ENCODE data around the gene XG.
"Not testable (repeated sequence)": the region's sequence is repeated elsewhere in the genome, so short reads cannot be mapped to it uniquely, and the experiment has no call there.

The XG gene

GRCh38 chrX:2781698-2782097 lies 29.9 kb downstream of the XG start:
- no peak for DNase-seq

GRCh38 chrX:2782171-2782570 lies 30.3 kb downstream of the XG start:
- no peak for DNase-seq

DNA sequence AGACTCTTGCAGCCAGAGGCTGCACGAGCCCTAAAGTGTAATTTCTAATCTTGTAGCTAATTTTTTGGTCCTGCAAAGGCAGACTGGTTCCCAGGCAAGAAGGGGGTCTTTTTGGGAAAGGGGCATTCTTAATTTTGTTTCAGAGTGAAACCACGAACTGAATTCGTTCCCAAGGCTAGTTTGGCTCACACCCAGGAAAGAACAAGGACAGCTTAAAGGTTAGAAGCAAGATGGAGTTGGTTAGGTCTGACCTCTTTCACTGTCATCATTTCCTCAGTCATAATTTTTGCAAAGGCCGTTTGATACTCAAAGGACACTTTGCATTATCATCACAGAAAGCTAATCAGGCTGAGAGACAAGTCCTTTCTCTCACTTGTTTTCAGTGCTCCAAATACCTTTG lies 30.9 kb downstream of the XG start:
- DNase-seq = no peak

GRCh38 chrX:2784026-2784425 lies 32.2 kb downstream of the XG start:
- DNase-seq = no peak

GRCh38 chrX:2785538-2785937 lies 33.7 kb downstream of the XG start:
- no peak for DNase-seq

DNA sequence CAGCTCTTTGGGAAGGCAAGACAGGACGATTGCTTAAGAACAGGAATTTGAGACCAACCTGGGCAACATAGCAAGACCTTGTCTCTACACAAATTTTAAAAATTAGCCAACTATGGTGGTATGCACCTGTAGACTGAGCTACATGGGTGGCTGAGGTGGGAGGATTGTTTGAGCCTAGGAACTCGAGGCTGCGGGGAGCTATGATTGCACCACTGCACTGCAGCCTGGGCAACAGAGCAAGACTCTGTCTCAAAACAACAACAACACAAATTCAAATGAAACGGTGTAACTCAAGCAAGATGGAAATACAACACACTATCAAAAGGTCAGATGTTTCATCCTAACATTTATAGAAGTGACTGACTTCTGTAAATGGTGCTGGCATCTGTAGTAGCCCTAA lies 37.1 kb downstream of the XG start:
- no peak for DNase-seq

DNA sequence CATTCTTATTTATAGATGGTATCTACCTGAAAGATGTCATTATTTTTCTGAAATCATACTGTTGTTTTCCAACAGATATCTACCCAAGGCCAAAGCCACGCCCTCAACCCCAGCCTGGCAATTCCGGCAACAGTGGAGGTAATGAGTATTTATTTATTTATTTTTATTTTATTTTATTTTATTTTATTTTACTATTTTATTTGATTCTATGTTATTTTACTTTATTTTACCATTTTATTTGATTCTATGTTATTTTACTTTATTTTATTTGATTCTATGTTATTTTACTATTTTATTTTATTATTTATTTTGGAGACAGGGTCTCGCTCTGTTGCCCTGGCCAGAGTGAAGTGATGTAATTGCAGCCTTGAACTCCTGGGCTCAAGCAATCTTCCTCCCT lies 37.7 kb downstream of the XG start:
- no peak for DNase-seq

- no peak for DNase-seq
Measured at GRCh38 chrX:2793752-2794151, 41.9 kb downstream of the XG start.

GRCh38 chrX:2794336-2794735 lies 42.5 kb downstream of the XG start:
- DNase-seq = no peak

DNA sequence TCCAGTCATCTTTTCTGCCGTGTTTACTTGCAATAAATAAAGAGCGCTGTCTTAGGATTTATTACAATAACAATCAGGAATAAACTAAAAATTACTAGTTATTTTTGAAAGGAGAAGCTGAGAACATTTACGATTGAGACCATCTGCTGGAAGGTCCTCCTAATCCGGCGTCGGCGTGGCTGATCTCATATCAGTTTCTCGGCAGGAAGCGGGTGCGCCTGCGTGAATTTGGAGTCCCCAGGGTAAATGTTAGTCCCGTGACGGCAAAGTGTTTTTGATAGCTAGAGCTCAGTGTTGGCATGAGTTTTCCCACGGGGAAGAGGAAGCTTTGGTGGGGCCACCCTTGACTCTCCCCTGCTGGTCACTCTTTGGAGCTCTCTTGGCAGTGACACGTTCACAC lies 45.0 kb downstream of the XG start:
- DNase-seq = not testable (repeated sequence)

GRCh38 chrX:2799369-2799768 lies 47.5 kb downstream of the XG start:
- DNase-seq = no peak

GRCh38 chrX:2799980-2800379 lies 48.1 kb downstream of the XG start:
- not testable (repeated sequence) for DNase-seq

DNA sequence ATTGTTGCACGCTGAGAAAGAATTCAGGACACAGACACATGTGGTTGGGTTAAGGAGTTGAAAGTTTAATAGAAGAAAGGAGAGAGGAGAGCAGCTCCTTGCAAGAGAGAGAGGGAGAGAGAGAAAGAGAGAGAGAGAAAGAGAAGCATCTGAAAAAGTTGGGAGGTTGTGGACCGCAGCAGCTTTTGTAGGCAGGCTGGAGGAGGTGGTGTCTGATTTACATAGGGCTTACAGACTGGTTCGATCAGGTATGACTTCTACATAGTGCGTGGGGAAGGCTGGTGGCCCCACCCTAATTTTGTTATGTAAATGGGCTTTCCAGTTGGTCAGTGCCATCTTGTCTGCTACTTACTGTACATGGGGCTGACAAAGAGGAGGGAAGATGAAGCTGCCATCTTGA lies 49.4 kb downstream of the XG start:
- no peak for DNase-seq

DNA sequence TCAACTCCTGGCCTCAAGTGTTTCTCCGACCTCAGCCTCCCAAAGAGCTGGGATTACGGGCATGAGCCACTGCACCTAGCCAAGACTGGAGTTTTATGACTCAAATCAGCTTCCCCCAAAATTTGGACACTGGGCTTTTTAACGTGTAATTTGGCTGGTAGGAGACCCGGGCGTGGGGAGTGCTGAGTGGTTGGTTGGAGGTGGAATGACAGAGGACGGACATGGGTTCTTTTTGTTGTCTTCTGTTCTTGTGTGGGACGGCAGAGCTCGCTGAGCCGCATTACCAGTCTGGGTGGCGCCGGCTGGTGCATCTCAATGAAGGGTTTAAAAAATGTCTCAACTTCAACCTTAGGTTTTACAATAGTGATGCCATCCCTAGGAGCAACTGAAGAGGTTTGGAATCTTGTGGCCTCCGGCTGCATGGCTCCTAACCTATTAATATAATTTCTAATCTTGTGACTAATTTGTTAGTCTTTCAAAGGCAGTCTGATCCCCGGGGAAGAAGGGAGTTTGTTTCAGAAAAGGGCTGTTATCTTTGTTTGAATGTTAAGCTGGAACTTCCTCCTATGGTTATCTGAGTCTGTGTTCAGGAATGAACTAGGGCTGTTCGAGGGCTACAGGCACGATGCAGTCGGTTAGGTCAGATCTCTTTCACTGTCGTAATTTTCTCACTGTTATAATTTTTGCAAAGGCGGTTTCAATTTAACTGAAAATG lies 50.7 kb downstream of the XG start:
- DNase-seq = not testable (repeated sequence)

- not testable (repeated sequence) for DNase-seq
Measured at GRCh38 chrX:2803486-2803885, 51.6 kb downstream of the XG start.

DNA sequence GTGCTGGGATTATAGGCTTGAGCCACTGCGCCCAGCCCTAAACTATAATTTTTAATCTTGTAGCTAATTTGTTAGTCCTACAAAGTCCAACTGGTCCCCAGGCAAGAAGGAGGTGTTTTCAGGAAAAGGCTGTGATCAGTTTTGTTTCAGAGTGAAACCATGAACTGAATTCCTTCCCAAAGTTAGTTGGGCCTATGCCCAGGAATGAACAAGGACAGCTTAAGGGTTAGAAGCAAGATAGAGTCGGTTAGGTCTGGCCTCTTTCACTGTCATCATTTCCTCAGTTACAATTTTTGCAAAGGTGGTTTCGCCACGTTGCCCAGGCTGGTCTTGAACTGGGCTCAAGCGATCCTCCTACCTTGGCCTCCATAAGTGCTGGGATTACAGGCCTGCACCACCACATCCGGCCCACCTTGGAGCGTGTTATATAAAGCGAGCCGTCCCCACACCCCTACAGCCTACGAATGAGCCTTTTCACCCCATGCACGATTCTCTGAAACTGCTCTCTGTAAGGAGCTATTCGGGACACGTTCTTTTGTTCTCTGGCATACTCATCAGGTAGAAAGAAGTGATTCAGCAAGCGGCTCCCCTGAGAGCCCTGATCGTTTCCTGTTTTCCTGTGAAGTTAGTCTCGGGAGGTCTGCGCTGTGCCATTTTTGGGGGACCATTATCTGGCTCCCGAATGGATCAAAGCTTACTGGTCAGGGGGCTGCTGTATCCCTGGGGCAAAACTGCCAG lies 52.4 kb downstream of the XG start:
- not testable (repeated sequence) for DNase-seq

- DNase-seq = not testable (repeated sequence)
Measured at GRCh38 chrX:2804858-2805257, 53.0 kb downstream of the XG start.

DNA sequence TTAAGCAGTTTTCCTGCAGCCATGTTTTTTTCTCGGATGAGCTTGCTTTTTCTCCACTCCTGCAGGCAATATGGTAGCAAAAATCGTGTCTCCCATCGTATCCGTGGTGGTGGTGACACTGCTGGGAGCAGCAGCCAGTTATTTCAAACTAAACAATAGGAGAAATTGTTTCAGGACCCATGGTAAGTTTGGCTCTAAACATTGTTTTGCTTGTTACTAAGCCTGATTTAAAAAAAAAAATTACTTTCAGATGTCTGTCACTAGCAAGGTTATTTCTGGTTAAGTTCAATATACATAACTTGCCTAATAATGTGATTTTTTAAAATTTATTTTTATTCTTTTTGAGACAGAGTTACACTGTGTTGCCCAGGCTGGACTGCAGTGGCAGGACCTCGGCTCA lies 59.4 kb downstream of the XG start:
- no peak for DNase-seq

GRCh38 chrX:2812161-2812907 lies 60.5 kb downstream of the XG start:
- peak; percentile 2 for DNase-seq

DNA sequence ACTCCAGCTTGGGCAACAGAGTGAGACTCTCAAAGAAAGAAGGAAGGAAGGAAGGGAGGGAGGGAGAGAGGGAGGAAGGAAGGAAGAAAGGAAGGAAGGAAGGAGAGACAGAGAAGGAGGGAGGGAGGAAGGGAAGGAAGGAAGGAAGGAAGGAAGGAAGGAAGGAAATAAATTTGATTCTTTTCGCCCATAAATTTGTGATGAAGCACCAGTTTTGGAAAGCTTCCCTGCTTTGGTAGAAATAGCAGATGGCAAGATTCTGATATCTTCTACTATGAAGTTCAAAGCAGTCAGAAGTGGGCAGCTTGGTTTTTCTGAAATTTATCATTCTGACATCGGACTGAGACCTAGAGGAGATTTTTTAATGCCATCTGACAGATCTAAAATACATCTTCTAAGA lies 65.2 kb downstream of the XG start:
- DNase-seq = no peak

DNA sequence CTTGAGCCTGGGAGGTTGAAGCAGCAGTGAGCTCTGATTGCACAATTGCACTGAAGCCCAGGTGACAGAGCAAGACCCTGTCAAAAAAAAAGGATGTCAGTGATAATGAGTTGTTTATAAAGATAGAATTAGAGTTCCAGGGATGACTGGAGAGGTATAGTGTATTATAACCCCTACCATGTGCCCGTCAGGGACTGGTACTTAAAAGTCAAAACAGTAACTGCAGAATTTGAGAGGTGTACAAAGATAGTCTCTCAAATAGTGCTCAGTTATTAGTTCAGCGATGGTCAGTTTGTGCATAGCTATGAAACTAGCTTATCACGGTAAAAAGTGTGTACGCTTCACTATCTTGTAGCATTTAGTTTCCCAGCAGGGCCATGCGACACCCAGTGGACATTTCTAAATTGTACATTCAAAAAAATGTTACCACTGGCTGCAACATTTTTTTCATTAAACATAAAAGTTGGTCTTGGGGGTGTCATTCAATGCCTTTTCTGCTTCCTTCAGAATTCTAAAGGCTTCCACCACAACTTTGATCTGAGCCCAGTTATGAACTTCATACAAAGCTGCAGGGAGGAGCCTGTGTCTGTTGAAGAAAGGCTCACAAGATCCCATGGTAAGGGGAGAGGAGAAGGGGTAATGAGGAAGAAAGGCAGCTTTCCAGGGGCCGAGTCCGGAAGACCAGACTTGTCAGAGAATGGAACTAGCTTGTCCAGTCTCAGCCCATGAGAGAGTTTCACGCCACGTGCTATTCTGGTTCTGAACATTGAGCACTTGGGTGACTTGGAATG lies 67.7 kb downstream of the XG start:
- DNase-seq = no peak

DNA sequence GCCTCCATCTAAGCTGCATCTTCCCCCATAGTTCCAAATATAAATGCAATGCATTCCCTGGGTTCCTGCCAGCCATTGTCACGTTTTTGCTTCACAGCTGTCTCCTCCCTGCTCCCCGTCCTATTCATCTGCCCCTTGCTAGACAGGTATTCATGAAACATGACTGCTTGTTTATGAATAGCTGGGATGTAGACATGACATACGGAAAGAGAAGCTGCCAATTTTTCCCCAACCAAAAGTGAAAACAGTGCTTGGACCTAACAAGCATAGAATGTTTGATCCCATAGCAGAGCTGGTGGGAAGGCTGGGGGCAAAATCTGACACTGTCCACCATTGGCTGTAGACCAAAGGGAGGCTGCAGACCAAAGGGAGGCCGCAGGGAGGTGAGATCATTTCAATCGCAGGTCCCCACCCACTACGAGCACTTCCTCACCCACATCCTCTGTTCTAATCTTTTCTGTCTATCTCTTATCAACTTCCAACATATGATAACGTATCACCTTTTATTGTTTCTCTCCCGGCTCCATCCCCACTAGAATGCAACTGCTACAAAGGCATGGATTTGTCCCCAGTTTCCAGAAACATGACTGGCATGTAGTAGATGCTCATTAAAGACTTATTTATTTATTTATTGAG lies 68.4 kb downstream of the XG start:
- no peak for DNase-seq
